Upper lobe of left lung (tissue), 4 donors: ENCODE measurements around the gene RUNDC3A.

Experiments
- EP300 ChIP-seq, 4 donors: sonication (generic); formaldehyde crosslinking; IDR thresholded peaks; one replicate each; pipeline ENCODE4 v1.5.1; 2017; ENCODE audit warnings: antibody characterized with exemption in 4 of 4, control low read depth in 2 of 4
- POLR2A ChIP-seq, 4 donors: fragments of 450-650 bp; IDR thresholded peaks; one replicate each; pipeline ENCODE4 v1.5.1; 2016 to 2017; ENCODE audit warnings: antibody characterized with exemption in 4 of 4, mild to moderate bottlenecking in 2 of 4
- POLR2AphosphoS5 ChIP-seq, 2 donors: sonication (generic); formaldehyde crosslinking; IDR thresholded peaks; one replicate each; pipeline ENCODE4 v1.5.1; 2017; ENCODE audit warnings: antibody characterized with exemption in 2 of 2
- TF ChIP-seq, protein P1 (sequence below), 6 experiments: fragments of 450-650 bp in 4 of 6; fragments of 200-600 bp in 2 of 6; sonication (generic) in 2 of 6; IDR thresholded peaks; one replicate each; pipeline ENCODE4 v1.5.1; 2016 to 2019; ENCODE audit warnings: antibody characterized with exemption in 6 of 6

DNA sequence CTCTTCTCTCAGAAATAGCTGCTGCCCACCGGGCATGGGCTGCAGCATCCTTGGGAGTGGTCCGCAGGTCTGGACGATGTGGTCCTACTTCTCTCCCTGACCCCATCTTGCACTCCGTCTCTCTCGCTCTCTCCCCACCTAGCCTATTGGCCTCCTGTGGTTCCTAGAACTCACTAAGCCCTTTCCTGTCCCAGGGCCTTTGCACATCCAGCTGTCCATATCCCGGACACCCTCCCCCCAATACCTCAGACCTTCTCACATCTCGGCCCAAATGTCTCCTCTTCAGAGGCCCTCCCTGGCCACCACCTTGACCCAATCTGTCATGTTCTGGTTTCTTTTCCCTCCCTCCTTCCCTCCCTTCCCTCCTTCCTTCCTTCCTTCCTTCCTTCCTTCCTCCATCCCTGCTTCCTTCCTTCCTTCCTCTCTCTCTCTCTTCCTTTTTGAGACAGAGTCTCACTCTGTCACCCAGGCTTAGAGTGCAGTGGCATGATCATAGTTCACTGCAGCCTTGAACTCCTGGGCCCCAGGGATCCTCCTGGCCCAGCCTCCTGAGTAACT, 45.0 kb upstream of the RUNDC3A start:
- TF ChIP-seq, protein P1, sequence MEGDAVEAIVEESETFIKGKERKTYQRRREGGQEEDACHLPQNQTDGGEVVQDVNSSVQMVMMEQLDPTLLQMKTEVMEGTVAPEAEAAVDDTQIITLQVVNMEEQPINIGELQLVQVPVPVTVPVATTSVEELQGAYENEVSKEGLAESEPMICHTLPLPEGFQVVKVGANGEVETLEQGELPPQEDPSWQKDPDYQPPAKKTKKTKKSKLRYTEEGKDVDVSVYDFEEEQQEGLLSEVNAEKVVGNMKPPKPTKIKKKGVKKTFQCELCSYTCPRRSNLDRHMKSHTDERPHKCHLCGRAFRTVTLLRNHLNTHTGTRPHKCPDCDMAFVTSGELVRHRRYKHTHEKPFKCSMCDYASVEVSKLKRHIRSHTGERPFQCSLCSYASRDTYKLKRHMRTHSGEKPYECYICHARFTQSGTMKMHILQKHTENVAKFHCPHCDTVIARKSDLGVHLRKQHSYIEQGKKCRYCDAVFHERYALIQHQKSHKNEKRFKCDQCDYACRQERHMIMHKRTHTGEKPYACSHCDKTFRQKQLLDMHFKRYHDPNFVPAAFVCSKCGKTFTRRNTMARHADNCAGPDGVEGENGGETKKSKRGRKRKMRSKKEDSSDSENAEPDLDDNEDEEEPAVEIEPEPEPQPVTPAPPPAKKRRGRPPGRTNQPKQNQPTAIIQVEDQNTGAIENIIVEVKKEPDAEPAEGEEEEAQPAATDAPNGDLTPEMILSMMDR (IDR thresholded peaks at IDR 0.05) = no peak
- no peak for TF ChIP-seq EP300 (IDR thresholded peaks at IDR 0.05)
- TF ChIP-seq POLR2A (IDR thresholded peaks at IDR 0.05) = no peak
- no peak for TF ChIP-seq POLR2AphosphoS5 (IDR thresholded peaks at IDR 0.05)
